ENCODE measurements around the gene RPL38. TPM values are rescaled to one million over a fixed set of nuclear protein-coding genes. Genes with fewer than 3 reads are reported as not detected.

The RPL38 gene
- polyA plus RNA-seq, 1 experiment: 1,841 TPM

GRCh38 chr17:74201948-74202347, 1.5 kb upstream of the RPL38 start:
- no peak overlapping the region for H3K4me3 ChIP-seq (ENCODE audit: low read depth, low read length)
- POLR2A ChIA-PET: no interaction called here
- CTCF ChIA-PET: interaction anchor here (1.0 to 5.7 kb wide), 2 partner anchors 9 to 12 kb away, joined by 5 to 75 read pairs; no protein-coding TSS in a partner anchor
- peaks cover 10% of the 10 kb centered on the region for H3K27me3 ChIP-seq (ENCODE audit: control insufficient read depth, insufficient read depth, low read length)
- TF ChIP-seq CTCF (IDR thresholded peaks at IDR 0.05; ENCODE audit: insufficient read depth, low read depth, low read length): no peak
- DNase-seq (ENCODE audit: low read depth): no peak
- H3K36me3 ChIP-seq (ENCODE audit: control insufficient read depth, insufficient read depth, low read length): peaks cover 4% of the 10 kb centered on the region

- H3K4me3 ChIP-seq (ENCODE audit: low read depth, low read length): no peak overlapping the region
- CTCF ChIA-PET: interaction anchor here (0.9 to 5.7 kb wide), 4 partner anchors 11 to 309 kb away, joined by 3 to 75 read pairs (median 13); partner anchors contain the start of gene TTYH2
- DNase-seq (ENCODE audit: low read depth): no peak
- POLR2A ChIA-PET: no interaction called here
- H3K36me3 ChIP-seq (ENCODE audit: control insufficient read depth, insufficient read depth, low read length): peaks cover 4% of the 10 kb centered on the region
- no peak for TF ChIP-seq CTCF (IDR thresholded peaks at IDR 0.05; ENCODE audit: insufficient read depth, low read depth, low read length)
- peaks cover 10% of the 10 kb centered on the region for H3K27me3 ChIP-seq (ENCODE audit: control insufficient read depth, insufficient read depth, low read length)
Measured at GRCh38 chr17:74202938-74203337, 540 bp upstream of the RPL38 start.

- H3K4me3 ChIP-seq (ENCODE audit: low read depth, low read length): peak overlapping the region; percentile 89
- no peak for TF ChIP-seq CTCF (IDR thresholded peaks at IDR 0.05; ENCODE audit: insufficient read depth, low read depth, low read length)
- peaks cover 10% of the 10 kb centered on the region for H3K27me3 ChIP-seq (ENCODE audit: control insufficient read depth, insufficient read depth, low read length)
- CTCF ChIA-PET: interaction anchor here (1.4 to 5.7 kb wide), 3 partner anchors 9 to 250 kb away, joined by 3 to 75 read pairs (median 21); partner anchors contain the start of gene TTYH2
- POLR2A ChIA-PET: interaction anchor here (0.7 kb wide), 1 partner anchor 9 kb away, joined by 3 read pairs; the partner anchor contains the start of gene TTYH2
- H3K36me3 ChIP-seq (ENCODE audit: control insufficient read depth, insufficient read depth, low read length): peaks cover 9% of the 10 kb centered on the region
- no peak for DNase-seq (ENCODE audit: low read depth)
Measured at GRCh38 chr17:74204474-74204873, 996 bp downstream of the RPL38 start.

- ChIA-PET CTCF (interaction anchor here (3.2 kb wide), 1 partner anchor 9 kb away, joined by 21 read pairs; the partner anchor contains the start of gene TTYH2), POLR2A (no interaction called here)
- Histone ChIP-seq H3K27me3 (ENCODE audit: control insufficient read depth, insufficient read depth, low read length) (peaks cover 10% of the 10 kb centered on the region), H3K36me3 (ENCODE audit: control insufficient read depth, insufficient read depth, low read length) (peaks cover 13% of the 10 kb centered on the region), H3K4me3 (ENCODE audit: low read depth, low read length) (no peak overlapping the region)
- no peak for DNase-seq (ENCODE audit: low read depth)
- no peak for TF ChIP-seq CTCF (IDR thresholded peaks at IDR 0.05; ENCODE audit: insufficient read depth, low read depth, low read length)
Measured at GRCh38 chr17:74205274-74205673, 1.8 kb downstream of the RPL38 start.

GRCh38 chr17:74206332-74206818, 2.9 kb downstream of the RPL38 start:
- CTCF ChIA-PET: no interaction called here
- DNase-seq (ENCODE audit: low read depth): no peak
- H3K36me3 ChIP-seq (ENCODE audit: control insufficient read depth, insufficient read depth, low read length): peaks cover 13% of the 10 kb centered on the region

More at GRCh38 chr17:74206332-74206818, 2.9 kb downstream of the RPL38 start:
- Histone ChIP-seq H3K27me3 (ENCODE audit: control insufficient read depth, insufficient read depth, low read length) (peaks cover 6% of the 10 kb centered on the region), H3K4me3 (ENCODE audit: low read depth, low read length) (no peak overlapping the region)
- POLR2A ChIA-PET: interaction anchor here (0.6 kb wide), 1 partner anchor 16 kb away, joined by 3 read pairs; no protein-coding TSS in a partner anchor
- TF ChIP-seq CTCF (IDR thresholded peaks at IDR 0.05; ENCODE audit: insufficient read depth, low read depth, low read length): no peak

Measured in BJ (cell line).